ENCODE results near the gene SPAG9. TPM values are rescaled to one million over a fixed set of nuclear protein-coding genes. Genes with fewer than 3 reads are reported as not detected.

The SPAG9 gene
- total and polyA plus RNA-seq, 2 of the 8 experiments (the other 6 are each of a cell fraction or from before 2014, with no cell fraction given), result 9.8 to 63.8 TPM

DNA sequence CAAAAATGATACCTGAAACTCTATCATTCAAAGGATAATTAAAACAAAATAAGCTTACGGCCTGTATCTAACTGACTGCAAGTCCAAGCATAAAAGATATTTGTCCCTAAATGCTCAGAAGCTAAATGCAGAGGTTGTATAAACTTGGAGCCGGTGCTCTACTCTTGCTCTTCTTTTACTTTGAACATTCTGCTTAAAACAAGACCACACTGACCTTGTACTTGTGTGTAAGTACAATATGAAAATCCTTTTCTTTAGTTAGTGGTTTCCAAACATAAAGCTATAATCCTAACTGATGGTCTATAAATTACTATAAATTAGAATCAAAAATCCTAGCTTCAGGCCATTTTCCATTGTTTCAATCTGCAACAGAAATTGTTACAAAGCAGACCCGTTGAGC, 74.6 kb downstream of the SPAG9 start (continued):
- TF ChIP-seq, protein P1, sequence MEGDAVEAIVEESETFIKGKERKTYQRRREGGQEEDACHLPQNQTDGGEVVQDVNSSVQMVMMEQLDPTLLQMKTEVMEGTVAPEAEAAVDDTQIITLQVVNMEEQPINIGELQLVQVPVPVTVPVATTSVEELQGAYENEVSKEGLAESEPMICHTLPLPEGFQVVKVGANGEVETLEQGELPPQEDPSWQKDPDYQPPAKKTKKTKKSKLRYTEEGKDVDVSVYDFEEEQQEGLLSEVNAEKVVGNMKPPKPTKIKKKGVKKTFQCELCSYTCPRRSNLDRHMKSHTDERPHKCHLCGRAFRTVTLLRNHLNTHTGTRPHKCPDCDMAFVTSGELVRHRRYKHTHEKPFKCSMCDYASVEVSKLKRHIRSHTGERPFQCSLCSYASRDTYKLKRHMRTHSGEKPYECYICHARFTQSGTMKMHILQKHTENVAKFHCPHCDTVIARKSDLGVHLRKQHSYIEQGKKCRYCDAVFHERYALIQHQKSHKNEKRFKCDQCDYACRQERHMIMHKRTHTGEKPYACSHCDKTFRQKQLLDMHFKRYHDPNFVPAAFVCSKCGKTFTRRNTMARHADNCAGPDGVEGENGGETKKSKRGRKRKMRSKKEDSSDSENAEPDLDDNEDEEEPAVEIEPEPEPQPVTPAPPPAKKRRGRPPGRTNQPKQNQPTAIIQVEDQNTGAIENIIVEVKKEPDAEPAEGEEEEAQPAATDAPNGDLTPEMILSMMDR (IDR thresholded peaks at IDR 0.05; ENCODE audit: control extremely low read depth in 1 of 3, insufficient read depth in 1 of 3, low read depth in 1 of 3, low read length in 3 of 3), result no peak
- TF ChIP-seq, protein P2, sequence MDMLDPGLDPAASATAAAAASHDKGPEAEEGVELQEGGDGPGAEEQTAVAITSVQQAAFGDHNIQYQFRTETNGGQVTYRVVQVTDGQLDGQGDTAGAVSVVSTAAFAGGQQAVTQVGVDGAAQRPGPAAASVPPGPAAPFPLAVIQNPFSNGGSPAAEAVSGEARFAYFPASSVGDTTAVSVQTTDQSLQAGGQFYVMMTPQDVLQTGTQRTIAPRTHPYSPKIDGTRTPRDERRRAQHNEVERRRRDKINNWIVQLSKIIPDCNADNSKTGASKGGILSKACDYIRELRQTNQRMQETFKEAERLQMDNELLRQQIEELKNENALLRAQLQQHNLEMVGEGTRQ (IDR thresholded peaks at IDR 0.05; ENCODE audit: low read length), result no peak
- TF ChIP-seq RBBP5 (IDR thresholded peaks at IDR 0.05; ENCODE audit: borderline replicate concordance, low read depth, low read length) (no peak), TEAD4 (IDR thresholded peaks at IDR 0.05; ENCODE audit: low read depth, low read length) (no peak), EP300 (IDR thresholded peaks at IDR 0.05; ENCODE audit: borderline replicate concordance in 1 of 2, low read depth in 2 of 2, low read length in 2 of 2) (no peak), POLR2AphosphoS5 (IDR thresholded peaks at IDR 0.05; ENCODE audit: low read depth, low read length) (no peak), CEBPB (IDR thresholded peaks at IDR 0.05; ENCODE audit: low read depth, low read length) (no peak)

All from H1 (cell line).